Smooth muscle cell of the pulmonary artery (primary cell): Measurements from ENCODE around the gene OR52E8. TPM values are rescaled to one million over a fixed set of nuclear protein-coding genes. Genes with fewer than 3 reads are reported as not detected.

Experiments
- total RNA-seq: library from RNA; depleted of rRNA; stranded (reverse); fragments of >200 nt; gene quantifications from 2 replicates; pipeline ENCODE4 v1.2.3, GENCODE V29; 2014

The OR52E8 gene
- 0.13 TPM in 1 of 2 replicates, not detected in the other for total RNA-seq

DNA sequence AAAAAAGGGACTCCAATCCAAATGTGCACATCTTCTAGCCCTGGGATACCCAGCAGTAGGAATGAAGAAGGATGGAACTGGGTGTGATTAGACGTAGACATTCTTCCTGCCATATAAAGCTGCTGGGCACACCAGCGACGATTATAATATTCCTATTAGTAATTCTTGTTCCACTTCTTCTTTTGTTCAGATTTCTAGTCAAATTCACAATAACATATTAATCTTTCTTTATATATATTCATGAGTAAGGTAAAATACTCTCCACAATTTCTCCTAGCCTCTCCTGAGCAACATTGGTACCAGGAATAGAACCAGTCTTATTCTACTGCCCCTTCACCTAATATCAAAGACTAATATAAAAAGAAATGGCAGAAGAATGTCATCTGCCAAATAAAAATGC lies at the start of gene OR52E8:
Gene OR52E8, minus strand, starts transcription at position 101 of the 400 bp plus-strand sequence. Its CDS starts 0 bp downstream, at position 101.

GRCh38 chr11:5892908-5893307 lies 35.4 kb upstream of the OR52E8 start, which contains the start of gene OR52E5:
TSS of gene OR52E5 (plus strand) at chr11:5893208. CDS start at chr11:5900777, 7,569 bp downstream.

GRCh38 chr11:5880329-5880728 lies 22.8 kb upstream of the OR52E8 start, which contains the start of gene OR52E4:
TSS of gene OR52E4 (plus strand) at chr11:5880629. CDS start at chr11:5884293, 3,664 bp downstream.

GRCh38 chr11:5841797-5842196 lies 15.7 kb downstream of the OR52E8 start, which contains the start of gene OR52E6:
TSS of gene OR52E6 (minus strand) at chr11:5841897. CDS start at chr11:5841897, 0 bp downstream.

DNA sequence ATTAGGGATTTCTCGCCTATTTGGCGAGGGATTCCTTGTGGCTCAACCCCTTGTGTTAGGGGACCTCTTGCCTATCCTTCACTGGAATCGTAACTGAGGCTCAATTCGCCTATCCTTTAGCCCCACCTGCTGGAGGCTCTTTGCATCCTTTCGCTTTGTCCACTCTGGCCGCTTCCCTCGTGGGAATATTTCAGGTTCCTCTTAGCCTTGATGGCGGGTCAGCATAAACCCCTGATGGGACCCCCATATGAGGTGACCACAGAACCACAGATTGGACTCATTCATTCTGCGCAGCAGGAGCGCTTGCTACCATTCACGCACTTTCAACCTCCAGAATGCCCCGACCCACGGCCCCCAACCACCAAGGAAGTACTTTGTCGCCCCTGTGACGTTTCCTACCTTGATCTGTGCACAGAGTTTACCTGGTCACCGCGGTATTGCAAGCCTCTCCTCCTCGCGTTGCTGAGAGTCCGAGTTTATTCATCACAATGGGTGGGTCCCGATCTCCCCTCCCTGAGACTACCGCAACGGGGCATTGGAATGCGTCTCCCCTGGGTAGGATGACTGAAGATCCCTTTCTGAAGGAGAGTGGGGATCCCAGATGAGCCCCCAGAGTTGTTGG lies 48.9 kb downstream of the OR52E8 start, which contains the start of gene OR52N2:
Gene OR52N2, plus strand, starts transcription at position 425 of the 622 bp plus-strand sequence. CDS start 11,412 bp downstream, outside the sequence.

Other genes with a start within 250 kb of the OR52E8 start
- gene TRIM34, start 232.7 kb downstream of the OR52E8 start, total RNA-seq = 7.8 and 14.9 TPM in 2 replicates
- gene TRIM5, start 172.6 kb downstream of the OR52E8 start, total RNA-seq = 28.7 and 41.6 TPM in 2 replicates
- gene TRIM22, start 167.9 kb downstream of the OR52E8 start, total RNA-seq = 111 and 122 TPM in 2 replicates
- not detected in 2 replicates for gene OR56B1, start 121.2 kb downstream of the OR52E8 start, total RNA-seq
- gene OR52N4, start 103.4 kb downstream of the OR52E8 start, total RNA-seq = not detected in 2 replicates
- not detected in 2 replicates for gene OR52N5, start 74.3 kb downstream of the OR52E8 start, total RNA-seq
- gene OR52N1, start 66.4 kb downstream of the OR52E8 start, total RNA-seq = not detected in 2 replicates
- not detected in 2 replicates for gene OR52N2, start 48.8 kb downstream of the OR52E8 start, total RNA-seq
- gene OR52E6, start 15.8 kb downstream of the OR52E8 start, total RNA-seq = not detected in 2 replicates
- not detected in 2 replicates for gene OR52E4, start 22.9 kb upstream of the OR52E8 start, total RNA-seq
- not detected in 2 replicates for gene OR52E5, start 35.5 kb upstream of the OR52E8 start, total RNA-seq
- gene OR56A3, start 84.6 kb upstream of the OR52E8 start, total RNA-seq = not detected in 2 replicates
- gene OR56A5, start 110.8 kb upstream of the OR52E8 start, total RNA-seq = not detected in 2 replicates
- gene OR52L1, start 129.3 kb upstream of the OR52E8 start, total RNA-seq = not detected in 2 replicates
- gene OR56A4, start 149.3 kb upstream of the OR52E8 start, total RNA-seq = not detected in 2 replicates
- gene OR56A1, start 173.1 kb upstream of the OR52E8 start, total RNA-seq = not detected in 2 replicates
- gene OR56B4, start 250.0 kb upstream of the OR52E8 start, total RNA-seq = not detected in 2 replicates